ENCODE data around the gene NEO1. TPM values are rescaled to one million over a fixed set of nuclear protein-coding genes. Genes with fewer than 3 reads are reported as not detected.

Gene NEO1
- total RNA-seq (2014; rRNA removed; shearing (Covaris generic)): 13.7 and 24.0 TPM in 2 replicates

GRCh38 chr15:73051807-73052652, at the start of gene NEO1:
NEO1 (plus strand) TSS chr15:73052463; CDS start chr15:73052676, 213 bp downstream.

Small RNAs within 50 kb of the gene (small RNA-seq; reads per million reads assigned to genes)
- gene FKBP1AP2: not detected

All from A375 (cell line).